Measurements from ENCODE around the gene IL1RL2.

GRCh38 chr2:102289129-102289528, 102.3 kb downstream of the IL1RL2 start:
- TF ChIP-seq CTCF (conservative IDR thresholded peaks at IDR 0.05; ENCODE audit: low read length) = no peak
- no peak for TF ChIP-seq EZH2phosphoT487 (IDR thresholded peaks at IDR 0.05; ENCODE audit: borderline replicate concordance)

All from Loucy (cell line).